Upper lobe of left lung (tissue), 6 donors: ENCODE measurements around the gene KCNG2. TPM values are rescaled to one million over a fixed set of nuclear protein-coding genes. Genes with fewer than 3 reads are reported as not detected.

ENCODE experiments used
- ATAC-seq, 2 donors: fragments of 200-7000 bp; cut with Tn5 transposase; one replicate each; pipeline ENCODE4 v1.9.1; 2022; ENCODE audit warnings: mild to moderate bottlenecking in 2 of 2, moderate library complexity in 2 of 2; ENCODE audit not compliant: low FRiP score in 2 of 2
- DNase-seq, 2 donors: peaks; one replicate each; pipeline ENCODE4 v3.0.0-alpha.2; 2019 to 2020
- H3K27ac ChIP-seq, 4 donors: fragments of 200-600 bp; sonication (generic); one replicate each; pipeline ENCODE4 v1.5.1; 2016 to 2019
- H3K27me3 ChIP-seq, 4 donors: fragments of 200-600 bp; sonication (generic); one replicate each; pipeline ENCODE4 v1.5.1; 2017 to 2019
- H3K36me3 ChIP-seq, 4 donors: fragments of 200-600 bp; sonication (generic); one replicate each; pipeline ENCODE4 v1.5.1; 2016 to 2019
- H3K4me1 ChIP-seq, 4 donors: fragments of 200-600 bp; sonication (generic); one replicate each; pipeline ENCODE4 v1.5.1; 2018 to 2019
- H3K4me3 ChIP-seq, 4 donors: fragments of 200-600 bp; sonication (generic); one replicate each; pipeline ENCODE4 v1.5.1; 2017 to 2019; ENCODE audit warnings: mild to moderate bottlenecking in 2 of 4, moderate library complexity in 1 of 4
- H3K9me3 ChIP-seq, 4 donors: fragments of 200-600 bp; sonication (generic); one replicate each; pipeline ENCODE4 v1.5.1; 2018 to 2019
- EP300 ChIP-seq, 4 donors: sonication (generic); formaldehyde crosslinking; IDR thresholded peaks; one replicate each; pipeline ENCODE4 v1.5.1; 2017; ENCODE audit warnings: antibody characterized with exemption in 4 of 4, control low read depth in 2 of 4
- POLR2A ChIP-seq, 4 donors: fragments of 450-650 bp; IDR thresholded peaks; one replicate each; pipeline ENCODE4 v1.5.1; 2016 to 2017; ENCODE audit warnings: antibody characterized with exemption in 4 of 4, mild to moderate bottlenecking in 2 of 4
- POLR2AphosphoS5 ChIP-seq, 2 donors: sonication (generic); formaldehyde crosslinking; IDR thresholded peaks; one replicate each; pipeline ENCODE4 v1.5.1; 2017; ENCODE audit warnings: antibody characterized with exemption in 2 of 2
- WGBS, 2 donors: methylation state at CpG; one replicate each; pipeline ENCODE4 v1.1.5; 2017 to 2018; 5-methylcytosine and 5-hydroxymethylcytosine counted together
- total RNA-seq, 6 donors: library from RNA; depleted of rRNA in 4 of 6; stranded (reverse); fragments of >200 nt in 4 of 6; gene quantifications; one replicate each; pipeline versions ENCODE4 v1.1.0 to v1.2.1, GENCODE V29; 2016 to 2021
- TF ChIP-seq, protein P1 (sequence below), 6 experiments: fragments of 450-650 bp in 4 of 6; fragments of 200-600 bp in 2 of 6; sonication (generic) in 2 of 6; IDR thresholded peaks; one replicate each; pipeline ENCODE4 v1.5.1; 2016 to 2019; ENCODE audit warnings: antibody characterized with exemption in 6 of 6
- donor health status: DM: no; HTN: no; CAD: no; lungs with moderate emphysema.
- donor health status: DM: no; HTN: yes; CAD: no; lungs with severe emphysema.

KCNG2 gene
- total RNA-seq, 6 donors from 2014 or later: 0.49 to 1.1 (median 0.73) TPM; not detected in 2

DNA sequence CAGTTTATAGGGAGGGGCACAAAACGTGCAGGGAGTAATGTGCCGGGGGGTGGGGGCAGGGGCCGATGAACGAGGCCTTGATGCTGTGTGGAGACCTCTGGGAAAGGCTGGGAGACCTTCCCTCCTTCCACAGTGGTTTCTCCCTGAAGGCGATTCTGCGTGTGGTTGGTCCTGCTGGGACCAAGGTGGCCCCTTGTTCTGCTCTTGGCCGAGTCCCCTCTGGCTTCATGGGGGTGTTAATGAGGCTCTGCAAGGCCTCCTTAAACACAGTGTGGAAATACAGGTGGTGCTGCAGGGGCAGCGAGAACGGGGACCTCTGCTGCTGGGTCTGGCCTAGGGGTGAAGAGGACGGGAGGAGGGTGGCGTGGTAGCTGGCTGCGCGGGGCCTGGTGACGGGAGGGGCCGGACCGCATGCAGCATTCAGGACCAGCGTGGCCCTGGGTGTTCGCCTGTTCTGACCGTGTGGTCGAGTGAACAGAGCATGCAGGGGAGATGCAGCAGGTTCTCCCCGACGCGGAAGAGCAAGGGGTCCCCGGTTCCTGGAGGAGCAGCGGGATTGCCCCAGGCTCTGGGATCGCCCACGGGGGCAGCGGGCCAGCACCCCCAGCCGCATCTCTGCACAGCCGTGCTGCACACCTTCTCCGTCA is 42.1 kb upstream of the KCNG2 start:
- Histone ChIP-seq H3K4me3 (no peak overlapping the region), H3K27me3 (no peaks in the 10 kb centered on the region), H3K4me1 (no peaks in the 10 kb centered on the region), H3K9me3 (no peaks in the 10 kb centered on the region), H3K36me3 (peaks cover 0 to 33% (median 30%) of the 10 kb centered on the region in 4 donors), H3K27ac (no peak overlapping the region)
- ATAC-seq (peak in 1 of 2 donors; percentile 34), DNase-seq (peak; percentile 15 to 73)
- TF ChIP-seq, protein P1, sequence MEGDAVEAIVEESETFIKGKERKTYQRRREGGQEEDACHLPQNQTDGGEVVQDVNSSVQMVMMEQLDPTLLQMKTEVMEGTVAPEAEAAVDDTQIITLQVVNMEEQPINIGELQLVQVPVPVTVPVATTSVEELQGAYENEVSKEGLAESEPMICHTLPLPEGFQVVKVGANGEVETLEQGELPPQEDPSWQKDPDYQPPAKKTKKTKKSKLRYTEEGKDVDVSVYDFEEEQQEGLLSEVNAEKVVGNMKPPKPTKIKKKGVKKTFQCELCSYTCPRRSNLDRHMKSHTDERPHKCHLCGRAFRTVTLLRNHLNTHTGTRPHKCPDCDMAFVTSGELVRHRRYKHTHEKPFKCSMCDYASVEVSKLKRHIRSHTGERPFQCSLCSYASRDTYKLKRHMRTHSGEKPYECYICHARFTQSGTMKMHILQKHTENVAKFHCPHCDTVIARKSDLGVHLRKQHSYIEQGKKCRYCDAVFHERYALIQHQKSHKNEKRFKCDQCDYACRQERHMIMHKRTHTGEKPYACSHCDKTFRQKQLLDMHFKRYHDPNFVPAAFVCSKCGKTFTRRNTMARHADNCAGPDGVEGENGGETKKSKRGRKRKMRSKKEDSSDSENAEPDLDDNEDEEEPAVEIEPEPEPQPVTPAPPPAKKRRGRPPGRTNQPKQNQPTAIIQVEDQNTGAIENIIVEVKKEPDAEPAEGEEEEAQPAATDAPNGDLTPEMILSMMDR (IDR thresholded peaks at IDR 0.05): no peak
- TF ChIP-seq EP300 (IDR thresholded peaks at IDR 0.05): no peak
- TF ChIP-seq POLR2A (IDR thresholded peaks at IDR 0.05): no peak
- TF ChIP-seq POLR2AphosphoS5 (IDR thresholded peaks at IDR 0.05): no peak
- 94 to 95% methylated on average over 29 to 31 of the region's 31 CpGs for WGBS, 2 donors

DNA sequence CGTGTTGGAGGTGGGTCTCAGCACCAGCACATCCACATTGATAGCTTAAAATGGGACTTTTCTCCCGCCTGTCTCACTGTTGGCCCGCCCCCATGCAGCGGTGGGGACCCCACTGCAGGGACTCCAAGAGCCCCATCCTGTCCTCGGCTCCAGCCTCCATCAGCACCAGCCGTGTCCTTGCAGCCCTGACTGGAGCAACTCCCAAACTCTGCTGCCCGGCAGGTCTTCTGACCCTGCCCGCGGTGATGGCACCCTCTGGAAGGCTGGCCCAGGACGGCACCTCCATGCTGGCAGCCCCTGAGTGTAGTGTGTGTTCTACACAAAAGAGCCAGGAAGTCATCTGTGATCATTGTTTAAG is 41.6 kb upstream of the KCNG2 start:
- H3K4me3 ChIP-seq: no peak overlapping the region
- 95 to 98% methylated on average over 9 to 10 of the region's 10 CpGs for WGBS, 2 donors
- DNase-seq (peak in 1 of 2 donors; percentile 18), ATAC-seq (peak in 1 of 2 donors; percentile 48)
- H3K27me3 ChIP-seq: no peaks in the 10 kb centered on the region
- H3K36me3 ChIP-seq: peaks cover 0 to 33% (median 30%) of the 10 kb centered on the region in 4 donors
- H3K9me3 ChIP-seq: no peaks in the 10 kb centered on the region
- TF ChIP-seq, protein P1 (IDR thresholded peaks at IDR 0.05): no peak
- TF ChIP-seq EP300 (IDR thresholded peaks at IDR 0.05) (no peak), POLR2AphosphoS5 (IDR thresholded peaks at IDR 0.05) (no peak), POLR2A (IDR thresholded peaks at IDR 0.05) (no peak)
- no peaks in the 10 kb centered on the region for H3K4me1 ChIP-seq
- H3K27ac ChIP-seq: no peak overlapping the region

DNA sequence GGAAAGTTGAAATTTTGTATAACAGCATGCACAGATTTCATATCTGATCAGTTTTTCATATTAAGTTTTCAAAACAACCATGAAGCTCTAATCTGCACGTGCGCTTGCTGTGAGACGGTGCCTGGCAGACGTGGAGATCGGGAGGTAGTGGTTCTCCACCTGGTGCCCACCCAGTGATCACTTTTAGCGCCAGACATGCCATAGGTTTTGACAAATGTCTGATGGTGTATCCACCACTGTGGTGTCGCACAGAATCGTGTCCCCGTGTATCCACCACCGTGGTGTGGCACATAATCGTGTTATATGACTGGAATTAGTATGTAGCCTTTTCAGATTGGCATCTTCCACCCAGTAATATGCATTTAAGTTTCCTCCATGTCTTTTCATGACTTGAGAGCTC is 40.9 kb upstream of the KCNG2 start:
- ATAC-seq (no peak), DNase-seq (peak in 1 of 2 donors; percentile 8)
- H3K36me3 ChIP-seq: peaks cover 0 to 33% (median 30%) of the 10 kb centered on the region in 4 donors

DNA sequence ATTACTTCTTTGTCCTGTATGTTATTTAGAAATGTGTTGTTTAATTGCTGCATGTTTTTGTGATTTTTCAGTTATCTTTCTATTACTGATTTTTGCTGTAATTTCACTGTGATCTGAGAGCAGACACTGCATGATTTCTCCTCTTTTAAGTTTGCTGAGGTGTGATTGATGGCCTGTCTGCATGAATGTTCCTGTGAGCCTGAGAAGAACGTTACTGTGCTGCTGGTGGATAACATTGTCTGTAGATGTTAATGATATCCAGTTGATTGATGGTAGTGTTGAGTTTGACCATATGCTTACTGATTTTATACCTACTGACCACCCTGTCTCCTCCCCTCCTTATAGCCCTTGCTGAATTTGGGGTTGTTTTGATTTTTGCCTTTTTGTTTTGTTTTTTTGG is 37.4 kb upstream of the KCNG2 start:
- TF ChIP-seq, protein P1 (IDR thresholded peaks at IDR 0.05): no peak
- TF ChIP-seq EP300 (IDR thresholded peaks at IDR 0.05) (no peak), POLR2A (IDR thresholded peaks at IDR 0.05) (no peak), POLR2AphosphoS5 (IDR thresholded peaks at IDR 0.05) (no peak)
- H3K36me3 ChIP-seq: peaks cover 0 to 10% (median 8%) of the 10 kb centered on the region in 4 donors
- H3K4me3 ChIP-seq: no peak overlapping the region
- 10 to 33% methylated on average over 1 of the region's 1 CpG for WGBS, 2 donors
- no peaks in the 10 kb centered on the region for H3K4me1 ChIP-seq
- H3K27me3 ChIP-seq: no peaks in the 10 kb centered on the region
- no peaks in the 10 kb centered on the region for H3K9me3 ChIP-seq
- H3K27ac ChIP-seq: no peak overlapping the region
- DNase-seq (no peak), ATAC-seq (no peak)

More for the DNA sequence above, 40.9 kb upstream of the KCNG2 start:
- WGBS, 2 donors: 95 to 96% methylated on average over 11 of the region's 11 CpGs
- no peak overlapping the region for H3K4me3 ChIP-seq
- H3K4me1 ChIP-seq: no peaks in the 10 kb centered on the region
- no peak overlapping the region for H3K27ac ChIP-seq
- TF ChIP-seq, protein P1 (IDR thresholded peaks at IDR 0.05): no peak
- TF ChIP-seq EP300 (IDR thresholded peaks at IDR 0.05) (no peak), POLR2A (IDR thresholded peaks at IDR 0.05) (no peak), POLR2AphosphoS5 (IDR thresholded peaks at IDR 0.05) (no peak)
- H3K9me3 ChIP-seq: no peaks in the 10 kb centered on the region
- no peaks in the 10 kb centered on the region for H3K27me3 ChIP-seq

DNA sequence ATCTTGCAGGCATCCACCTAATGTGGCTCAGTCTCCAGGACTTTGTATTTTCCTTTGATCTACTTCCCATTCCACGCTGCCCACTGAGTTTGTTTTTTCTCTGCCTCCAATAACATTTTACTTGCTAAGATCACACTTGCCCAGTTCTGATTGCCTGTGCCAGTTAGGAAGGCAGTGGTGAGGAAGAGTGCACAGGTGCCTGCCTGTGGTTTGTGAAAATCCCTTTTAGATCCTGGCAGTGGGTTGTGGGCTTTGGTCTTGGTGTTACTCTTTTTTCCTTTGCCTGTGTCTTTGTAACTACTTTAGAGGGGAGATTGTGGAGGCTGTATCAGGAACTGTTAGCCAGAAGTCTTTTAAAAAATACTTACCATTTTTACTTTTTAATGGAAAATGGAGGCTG is 36.9 kb upstream of the KCNG2 start:
- H3K27ac ChIP-seq: no peak overlapping the region
- DNase-seq (no peak), ATAC-seq (no peak)
- peaks cover 0 to 5% (median 4%) of the 10 kb centered on the region in 4 donors for H3K36me3 ChIP-seq
- WGBS, 2 donors: 69 to 82% methylated on average over 1 of the region's 1 CpG
- no peaks in the 10 kb centered on the region for H3K27me3 ChIP-seq
- H3K4me1 ChIP-seq: no peaks in the 10 kb centered on the region
- no peak overlapping the region for H3K4me3 ChIP-seq
- TF ChIP-seq EP300 (IDR thresholded peaks at IDR 0.05) (no peak), POLR2AphosphoS5 (IDR thresholded peaks at IDR 0.05) (no peak), POLR2A (IDR thresholded peaks at IDR 0.05) (no peak)
- TF ChIP-seq, protein P1 (IDR thresholded peaks at IDR 0.05): no peak
- no peaks in the 10 kb centered on the region for H3K9me3 ChIP-seq
